Stomach (tissue), 4 donors: ENCODE results near the gene DNAI4.

Experiments
- CTCF ChIP-seq, 7 experiments: fragments of 450-650 bp in 4 of 7; fragments of 200-600 bp in 3 of 7; sonication (generic) in 3 of 7; IDR thresholded peaks; one replicate each; pipeline ENCODE4 v1.5.1; 2016 to 2019; ENCODE audit warnings: antibody characterized with exemption in 7 of 7, control low read depth in 2 of 7, mild to moderate bottlenecking in 1 of 7
- EP300 ChIP-seq: sonication (generic); formaldehyde crosslinking; IDR thresholded peaks from one replicate; pipeline ENCODE4 v1.6.1; 2017; ENCODE audit warnings: antibody characterized with exemption
- POLR2AphosphoS5 ChIP-seq, 3 donors: sonication (generic); formaldehyde crosslinking; IDR thresholded peaks; one replicate each; pipeline ENCODE4 v1.6.1; 2016; ENCODE audit warnings: antibody characterized with exemption in 3 of 3

- TF ChIP-seq EP300 = no peak
- no peak for TF ChIP-seq POLR2AphosphoS5 (IDR thresholded peaks at IDR 0.05)
- TF ChIP-seq CTCF (IDR thresholded peaks at IDR 0.05) = no peak
These were observed 71.8 kb downstream of the DNAI4 start for GRCh38 chr1:66852870-66853269.
